Measurements from ENCODE around the gene CLEC4G.

DNA sequence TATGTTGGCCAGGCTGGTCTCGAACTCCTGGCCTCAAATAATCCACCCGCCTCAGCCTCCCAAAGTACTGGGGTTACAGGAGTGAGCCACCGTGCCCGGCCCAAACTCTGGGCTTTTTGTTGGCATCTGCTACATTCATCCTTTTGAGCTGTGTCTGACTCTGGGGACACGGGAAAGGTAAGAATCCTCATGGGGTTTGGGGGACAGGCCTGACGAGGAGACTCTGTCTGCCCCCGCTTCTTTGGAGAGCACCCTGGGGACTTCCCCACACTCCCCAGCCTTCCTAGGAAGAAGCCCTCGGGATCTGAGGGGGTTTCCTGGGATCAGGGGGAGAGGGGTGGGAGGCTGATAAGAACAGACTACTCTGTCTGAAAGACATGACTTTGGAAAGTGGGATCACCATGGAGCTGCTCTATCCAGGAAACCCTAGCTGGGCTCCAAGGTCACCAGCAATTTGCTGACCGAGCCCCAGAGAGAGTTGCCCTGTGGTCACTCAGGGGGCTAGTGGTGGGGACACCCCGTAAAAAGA lies 21.9 kb downstream of the CLEC4G start:
- TF ChIP-seq, protein P1, sequence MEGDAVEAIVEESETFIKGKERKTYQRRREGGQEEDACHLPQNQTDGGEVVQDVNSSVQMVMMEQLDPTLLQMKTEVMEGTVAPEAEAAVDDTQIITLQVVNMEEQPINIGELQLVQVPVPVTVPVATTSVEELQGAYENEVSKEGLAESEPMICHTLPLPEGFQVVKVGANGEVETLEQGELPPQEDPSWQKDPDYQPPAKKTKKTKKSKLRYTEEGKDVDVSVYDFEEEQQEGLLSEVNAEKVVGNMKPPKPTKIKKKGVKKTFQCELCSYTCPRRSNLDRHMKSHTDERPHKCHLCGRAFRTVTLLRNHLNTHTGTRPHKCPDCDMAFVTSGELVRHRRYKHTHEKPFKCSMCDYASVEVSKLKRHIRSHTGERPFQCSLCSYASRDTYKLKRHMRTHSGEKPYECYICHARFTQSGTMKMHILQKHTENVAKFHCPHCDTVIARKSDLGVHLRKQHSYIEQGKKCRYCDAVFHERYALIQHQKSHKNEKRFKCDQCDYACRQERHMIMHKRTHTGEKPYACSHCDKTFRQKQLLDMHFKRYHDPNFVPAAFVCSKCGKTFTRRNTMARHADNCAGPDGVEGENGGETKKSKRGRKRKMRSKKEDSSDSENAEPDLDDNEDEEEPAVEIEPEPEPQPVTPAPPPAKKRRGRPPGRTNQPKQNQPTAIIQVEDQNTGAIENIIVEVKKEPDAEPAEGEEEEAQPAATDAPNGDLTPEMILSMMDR (IDR thresholded peaks at IDR 0.05) = no peak
- TF ChIP-seq POLR2A (IDR thresholded peaks at IDR 0.05) (no peak), POLR2AphosphoS5 (IDR thresholded peaks at IDR 0.05) (no peak)
